Measurements from ENCODE around the gene TPSAB1.

The TPSAB1 gene

GRCh38 chr16:1282324-1282973, 41.9 kb downstream of the TPSAB1 start:
- no peak for TF ChIP-seq CTCF (conservative IDR thresholded peaks at IDR 0.05)
- H3K27ac ChIP-seq: no peak overlapping the region

- no peak overlapping the region for H3K27ac ChIP-seq
- TF ChIP-seq CTCF (conservative IDR thresholded peaks at IDR 0.05): no peak
Observed at GRCh38 chr16:1283296-1283695, 42.8 kb downstream of the TPSAB1 start.

- no peak overlapping the region for H3K27ac ChIP-seq
- no peak for TF ChIP-seq CTCF (conservative IDR thresholded peaks at IDR 0.05)
Observed at GRCh38 chr16:1283996-1284616, 43.6 kb downstream of the TPSAB1 start.

GRCh38 chr16:1285669-1286512, 45.4 kb downstream of the TPSAB1 start:
- H3K27ac ChIP-seq: no peak overlapping the region
- TF ChIP-seq CTCF (conservative IDR thresholded peaks at IDR 0.05): no peak

GRCh38 chr16:1286513-1287094, 46.1 kb downstream of the TPSAB1 start:
- H3K27ac ChIP-seq: no peak overlapping the region
- TF ChIP-seq CTCF (conservative IDR thresholded peaks at IDR 0.05): no peak

GRCh38 chr16:1287982-1288670, 47.6 kb downstream of the TPSAB1 start:
- no peak overlapping the region for H3K27ac ChIP-seq
- TF ChIP-seq CTCF (conservative IDR thresholded peaks at IDR 0.05): no peak

Measured in VCaP (cell line).